OCI-M2 (cell line): ENCODE data around the gene MYH7B.

ENCODE experiments used
- DNase-seq: peaks from one replicate; lab custom pipeline; 2025; ENCODE audit not compliant: unreplicated experiment; lab: John Stamatoyannopoulos, UW

The MYH7B gene

DNA sequence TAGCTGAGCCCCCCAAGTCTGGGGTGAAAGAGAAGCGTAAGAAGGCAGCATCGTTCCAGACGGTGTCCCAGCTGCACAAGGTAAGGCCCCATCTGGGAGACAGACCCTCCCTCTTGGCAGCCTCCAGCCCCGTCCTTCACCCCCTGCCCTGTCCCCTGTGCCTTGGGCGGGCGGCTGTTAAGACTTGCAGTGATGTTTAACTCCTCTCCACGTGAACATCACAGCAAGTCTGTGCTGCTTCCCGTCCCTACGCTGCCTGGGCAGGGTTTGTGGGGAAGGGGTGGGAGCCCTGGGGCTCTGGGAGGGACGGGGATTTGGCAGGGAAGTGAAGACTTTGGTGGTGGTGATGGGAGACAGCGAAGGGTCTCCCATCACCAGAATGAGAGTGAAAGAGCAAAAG is 34.6 kb downstream of the MYH7B start:
- DNase-seq, result no peak

- DNase-seq, result no peak
Measured at GRCh38 chr20:34990661-34991214, 35.1 kb downstream of the MYH7B start.

- no peak for DNase-seq
Measured at GRCh38 chr20:34992751-34993417, 37.2 kb downstream of the MYH7B start.

DNA sequence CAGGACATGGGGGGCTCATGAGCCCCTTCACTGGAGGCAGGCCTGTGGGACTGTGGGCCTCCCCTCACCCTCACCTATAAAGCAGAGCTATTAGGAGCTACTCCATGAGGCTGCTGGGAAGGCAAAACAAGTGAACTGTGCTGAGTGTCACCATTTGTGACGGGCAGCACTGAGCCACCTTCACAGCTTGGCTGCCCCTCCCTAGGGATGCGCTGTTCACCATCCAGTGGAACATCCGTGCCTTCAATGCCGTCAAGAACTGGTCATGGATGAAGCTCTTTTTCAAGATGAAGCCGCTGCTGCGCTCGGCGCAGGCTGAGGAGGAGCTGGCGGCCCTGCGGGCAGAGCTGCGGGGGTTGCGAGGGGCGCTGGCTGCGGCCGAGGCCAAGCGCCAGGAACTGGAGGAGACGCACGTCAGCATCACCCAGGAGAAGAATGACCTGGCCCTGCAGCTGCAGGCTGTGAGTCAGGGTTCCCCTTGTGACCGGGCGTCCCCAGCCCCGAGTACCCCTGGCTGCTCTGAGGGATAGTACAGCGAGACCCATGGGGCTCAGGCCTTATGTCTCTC is 38.4 kb downstream of the MYH7B start:
- DNase-seq, result no peak

DNA sequence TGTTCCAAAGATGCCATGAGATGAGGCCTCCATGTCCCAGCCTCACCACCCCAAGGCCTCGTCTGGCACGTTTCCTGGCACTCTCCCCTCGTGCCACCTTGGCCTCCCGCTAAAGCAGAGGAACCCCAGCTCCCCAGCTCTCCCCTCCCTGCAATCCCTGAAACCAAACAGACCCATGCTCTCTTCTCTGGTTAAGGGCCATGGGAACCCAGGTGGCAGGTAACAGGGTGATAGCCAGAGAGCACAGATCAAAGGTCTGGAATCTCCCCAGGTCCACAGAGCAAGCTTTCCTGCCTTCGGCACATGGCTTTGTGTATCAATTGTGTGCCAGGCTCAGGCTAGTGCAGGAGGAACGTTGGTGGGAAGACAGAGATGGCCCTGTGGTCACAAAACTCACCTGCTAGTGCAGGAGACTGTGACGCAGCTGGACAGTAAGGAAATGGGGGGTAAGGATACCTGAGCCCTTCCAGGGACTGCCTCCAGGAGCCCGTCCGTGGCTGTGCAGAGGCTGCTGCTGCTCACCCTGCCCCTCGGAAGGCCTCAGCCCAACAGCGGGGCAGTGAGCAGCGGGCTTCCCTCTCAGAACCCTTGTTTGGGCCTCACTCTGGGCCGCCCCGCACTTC is 39.0 kb downstream of the MYH7B start:
- no peak for DNase-seq

DNA sequence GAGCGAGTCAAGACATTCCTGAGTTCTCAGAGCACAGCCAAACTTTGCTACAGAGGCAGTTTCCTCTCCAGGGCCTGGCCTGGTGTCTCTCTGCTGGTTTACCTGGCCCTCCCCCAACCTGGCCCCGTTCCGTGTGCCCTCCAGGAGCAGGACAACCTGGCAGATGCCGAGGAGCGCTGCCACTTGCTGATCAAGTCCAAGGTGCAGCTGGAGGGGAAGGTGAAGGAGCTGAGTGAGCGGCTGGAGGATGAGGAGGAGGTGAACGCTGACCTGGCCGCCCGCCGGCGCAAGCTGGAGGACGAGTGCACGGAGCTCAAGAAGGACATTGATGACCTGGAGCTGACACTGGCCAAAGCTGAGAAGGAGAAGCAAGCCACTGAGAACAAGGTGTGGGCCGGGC is 39.5 kb downstream of the MYH7B start:
- DNase-seq, result no peak

- no peak for DNase-seq
Measured at GRCh38 chr20:34995696-34996095, 40.0 kb downstream of the MYH7B start.

- no peak for DNase-seq
Measured at GRCh38 chr20:34996243-34997028, 40.8 kb downstream of the MYH7B start.

DNA sequence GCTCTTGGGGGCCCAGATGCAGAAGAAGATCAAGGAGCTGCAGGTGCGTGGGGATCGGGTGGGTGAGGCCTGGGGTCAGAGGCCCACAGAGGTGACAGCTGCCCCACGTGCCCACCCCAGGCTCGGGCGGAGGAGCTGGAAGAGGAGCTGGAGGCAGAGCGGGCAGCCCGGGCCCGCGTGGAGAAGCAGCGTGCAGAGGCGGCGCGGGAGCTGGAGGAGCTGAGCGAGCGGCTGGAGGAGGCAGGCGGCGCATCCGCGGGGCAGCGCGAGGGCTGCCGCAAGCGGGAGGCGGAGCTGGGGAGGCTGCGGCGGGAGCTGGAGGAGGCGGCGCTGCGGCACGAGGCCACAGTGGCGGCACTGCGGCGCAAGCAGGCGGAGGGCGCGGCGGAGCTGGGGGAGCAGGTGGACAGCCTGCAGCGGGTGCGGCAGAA is 41.5 kb downstream of the MYH7B start:
- DNase-seq, result no peak

GRCh38 chr20:34997774-34998173 is 42.1 kb downstream of the MYH7B start:
- no peak for DNase-seq

DNA sequence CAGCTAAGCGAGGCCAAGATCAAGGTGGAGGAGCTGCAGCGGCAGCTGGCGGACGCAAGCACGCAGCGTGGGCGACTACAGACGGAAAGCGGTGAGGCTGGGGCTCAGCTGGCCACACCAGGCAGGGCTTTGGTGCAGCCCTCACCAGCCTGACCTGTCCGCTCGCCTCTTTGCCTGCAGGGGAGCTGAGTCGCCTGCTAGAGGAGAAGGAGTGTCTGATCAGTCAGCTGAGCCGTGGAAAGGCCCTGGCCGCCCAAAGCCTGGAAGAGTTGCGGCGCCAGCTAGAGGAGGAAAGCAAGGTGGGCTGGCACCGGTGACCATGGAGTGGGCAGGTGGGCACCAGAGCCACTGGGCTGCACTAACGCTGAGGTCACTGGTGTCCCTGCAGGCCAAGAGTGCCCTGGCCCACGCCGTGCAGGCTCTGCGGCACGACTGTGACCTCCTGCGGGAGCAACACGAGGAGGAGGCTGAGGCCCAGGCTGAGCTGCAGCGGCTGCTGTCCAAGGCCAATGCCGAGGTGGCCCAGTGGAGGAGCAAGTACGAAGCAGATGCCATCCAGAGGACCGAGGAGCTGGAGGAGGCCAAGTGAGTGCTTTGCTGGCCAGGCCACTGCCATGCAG is 42.8 kb downstream of the MYH7B start:
- DNase-seq, result no peak

DNA sequence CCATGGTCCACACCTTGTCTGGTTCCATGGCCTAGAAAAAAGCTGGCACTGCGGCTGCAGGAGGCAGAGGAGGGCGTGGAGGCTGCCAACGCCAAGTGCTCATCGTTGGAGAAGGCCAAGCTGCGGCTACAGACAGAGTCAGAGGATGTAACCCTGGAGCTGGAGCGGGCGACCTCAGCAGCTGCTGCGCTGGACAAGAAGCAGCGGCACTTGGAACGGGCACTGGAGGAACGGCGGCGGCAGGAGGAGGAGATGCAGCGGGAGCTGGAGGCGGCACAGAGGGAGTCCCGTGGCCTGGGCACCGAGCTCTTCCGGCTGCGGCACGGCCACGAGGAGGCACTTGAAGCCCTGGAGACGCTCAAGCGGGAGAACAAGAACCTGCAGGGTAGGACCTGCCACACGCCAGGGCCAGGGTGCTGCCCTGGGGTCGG is 43.4 kb downstream of the MYH7B start:
- no peak for DNase-seq

GRCh38 chr20:34999782-35000181 is 44.1 kb downstream of the MYH7B start:
- DNase-seq, result no peak

DNA sequence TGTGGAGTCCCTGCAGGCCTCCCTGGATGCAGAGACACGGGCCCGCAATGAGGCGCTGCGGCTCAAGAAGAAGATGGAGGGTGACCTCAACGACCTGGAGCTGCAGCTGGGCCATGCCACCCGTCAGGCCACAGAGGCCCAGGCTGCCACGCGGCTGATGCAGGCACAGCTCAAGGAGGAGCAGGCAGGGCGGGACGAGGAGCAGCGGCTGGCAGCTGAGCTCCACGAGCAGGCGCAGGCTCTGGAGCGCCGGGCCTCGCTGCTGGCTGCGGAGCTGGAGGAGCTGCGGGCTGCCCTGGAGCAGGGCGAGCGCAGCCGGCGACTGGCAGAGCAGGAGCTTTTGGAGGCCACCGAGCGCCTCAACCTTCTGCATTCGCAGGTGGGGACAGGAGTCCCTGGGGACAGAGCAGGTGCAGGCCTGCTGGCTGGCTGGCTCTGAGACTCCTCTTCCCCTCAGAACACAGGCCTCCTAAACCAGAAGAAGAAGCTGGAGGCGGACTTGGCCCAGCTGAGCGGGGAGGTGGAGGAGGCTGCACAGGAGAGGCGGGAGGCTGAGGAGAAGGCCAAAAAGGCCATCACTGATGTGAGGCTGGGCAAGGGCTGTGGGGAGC is 44.7 kb downstream of the MYH7B start:
- DNase-seq, result no peak

GRCh38 chr20:35000922-35001595 is 45.4 kb downstream of the MYH7B start:
- no peak for DNase-seq

DNA sequence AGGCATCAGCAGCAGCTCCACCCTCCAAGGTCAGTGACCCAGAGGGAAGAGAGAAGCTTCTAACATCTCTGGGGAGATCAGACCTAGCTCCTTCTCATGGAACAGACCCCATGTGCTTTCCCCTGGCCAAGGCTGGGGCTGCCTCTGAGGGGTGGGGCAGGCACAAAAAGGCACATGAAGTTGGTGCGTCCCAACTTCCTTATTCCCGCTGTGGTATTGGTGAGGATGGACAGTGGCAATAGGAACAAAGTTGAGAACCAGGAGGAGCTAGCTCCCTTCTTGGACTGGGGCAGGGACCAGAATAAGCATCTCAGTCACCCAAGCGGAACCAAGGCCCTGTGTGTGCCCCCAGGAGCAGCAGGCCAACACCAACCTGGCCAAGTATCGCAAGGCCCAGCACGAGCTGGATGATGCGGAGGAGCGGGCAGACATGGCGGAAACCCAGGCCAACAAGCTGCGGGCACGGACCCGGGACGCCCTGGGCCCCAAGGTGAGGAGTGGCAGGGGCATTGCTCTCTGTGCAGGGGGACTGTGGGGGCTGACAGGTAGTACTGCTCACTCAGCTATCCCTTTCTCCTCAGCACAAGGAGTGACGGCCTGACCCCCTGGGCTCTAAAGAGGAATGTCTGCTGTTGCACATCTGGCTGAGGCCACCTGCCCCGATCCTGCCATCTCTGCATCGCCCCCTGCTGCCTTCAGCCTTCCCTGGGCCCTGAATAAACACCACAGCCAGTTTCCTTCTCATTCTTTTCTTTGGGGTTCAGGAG is 46.1 kb downstream of the MYH7B start:
- no peak for DNase-seq

DNA sequence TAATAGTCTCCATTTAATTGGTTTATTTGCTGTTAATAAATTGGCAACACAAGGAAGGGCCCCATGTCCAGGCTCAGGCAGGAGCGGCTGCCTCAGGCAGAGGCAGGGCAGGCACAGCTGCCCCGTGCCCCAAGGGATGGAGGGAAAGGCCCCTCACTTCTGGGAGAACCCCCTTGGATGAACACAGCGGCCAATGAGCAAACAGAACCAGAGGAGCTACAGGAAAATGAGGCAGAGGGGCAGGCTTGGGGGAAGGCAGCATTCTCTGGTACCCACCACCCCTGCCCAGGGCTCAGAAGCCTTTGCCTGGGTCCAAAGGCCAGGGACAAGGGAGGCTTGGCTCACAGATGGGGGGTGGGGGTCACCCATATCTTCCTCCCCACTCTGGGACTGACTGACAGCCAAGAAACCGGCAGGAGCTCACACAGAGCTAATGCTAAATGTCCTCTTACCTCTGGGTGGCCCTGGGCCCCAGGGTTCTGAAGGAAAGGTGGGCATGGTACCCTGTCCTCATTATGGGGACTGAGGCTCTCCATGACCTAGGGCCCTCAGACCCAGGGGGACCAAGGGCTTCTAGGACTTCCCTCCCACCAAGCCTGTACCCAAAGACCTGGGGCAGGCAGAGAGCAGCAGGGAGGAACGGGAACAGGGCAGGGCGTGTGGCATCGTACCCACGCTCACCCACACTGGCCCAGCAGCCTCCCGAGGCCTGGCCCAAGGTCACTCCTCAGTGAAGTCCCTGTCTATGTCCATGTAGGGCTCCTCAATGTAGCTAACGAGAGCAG is 47.0 kb downstream of the MYH7B start:
- no peak for DNase-seq

GRCh38 chr20:35003211-35004031 is 47.8 kb downstream of the MYH7B start:
- no peak for DNase-seq
